ENCODE results near the gene PSMF1. TPM values are rescaled to one million over a fixed set of nuclear protein-coding genes. Genes with fewer than 3 reads are reported as not detected.

Gene PSMF1
- polyA plus RNA-seq, 1 donor from 2014 or later = 236 TPM

DNA sequence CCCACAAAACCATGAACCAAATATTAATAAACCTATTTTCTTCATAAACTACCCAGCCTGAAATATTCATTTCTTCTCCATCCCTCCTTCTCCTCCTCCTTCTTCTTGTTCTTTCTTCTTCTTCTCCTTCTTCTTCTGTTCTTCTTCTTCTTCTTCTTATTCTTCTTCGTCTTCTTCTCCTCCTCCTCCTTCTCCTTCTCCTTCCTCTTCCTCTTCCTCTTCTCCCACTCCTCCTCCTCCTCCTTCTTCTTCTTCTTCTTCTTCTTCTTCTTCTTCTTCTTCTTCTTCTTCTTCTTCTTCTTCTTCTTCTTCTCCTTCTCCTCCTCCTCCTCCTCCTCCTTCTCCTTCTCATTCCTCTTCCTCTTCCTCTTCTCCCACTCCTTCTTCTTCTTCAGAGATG lies 71.4 kb downstream of the PSMF1 start:
- H3K9ac ChIP-seq (ENCODE audit: low read length) = no peak overlapping the region
- no peaks in the 10 kb centered on the region for H3F3A ChIP-seq (ENCODE audit: insufficient read depth, low read length, poor library complexity, severe bottlenecking)
- no peaks in the 10 kb centered on the region for H3K79me2 ChIP-seq (replicated peaks; ENCODE audit: insufficient read depth, low read length)
- no peaks in the 10 kb centered on the region for H3K9me2 ChIP-seq (ENCODE audit: insufficient read depth, low read length)
- no peaks in the 10 kb centered on the region for H3K27me3 ChIP-seq (ENCODE audit: insufficient read depth, low read depth, low read length)
- H2AFZ ChIP-seq (ENCODE audit: low read depth, low read length) = no peak overlapping the region
- H3K27ac ChIP-seq (ENCODE audit: low read length) = no peak overlapping the region
- H3K4me2 ChIP-seq (ENCODE audit: low read length) = no peak overlapping the region
- no peak overlapping the region for H3K4me3 ChIP-seq (ENCODE audit: low read length)
- TF ChIP-seq EZH2 (IDR thresholded peaks at IDR 0.05; ENCODE audit: borderline replicate concordance, insufficient read depth, low read length, poor library complexity, severe bottlenecking) = no peak
- TF ChIP-seq EP300 (conservative IDR thresholded peaks at IDR 0.05; ENCODE audit: poor library complexity, severe bottlenecking) = no peak
- no peak for TF ChIP-seq REST (IDR thresholded peaks at IDR 0.05; ENCODE audit: borderline replicate concordance)
- no peak for TF ChIP-seq MXI1 (conservative IDR thresholded peaks at IDR 0.05; ENCODE audit: poor library complexity, severe bottlenecking)
- TF ChIP-seq RAD21 (conservative IDR thresholded peaks at IDR 0.05) = no peak
- TF ChIP-seq SMC3 (conservative IDR thresholded peaks at IDR 0.05; ENCODE audit: poor library complexity) = no peak
- no peak for TF ChIP-seq CTCF (IDR thresholded peaks at IDR 0.05; ENCODE audit: poor library complexity, severe bottlenecking)
- no peak for TF ChIP-seq POLR2AphosphoS5 (IDR thresholded peaks at IDR 0.05)
- no peak for TF ChIP-seq TAF1 (IDR thresholded peaks at IDR 0.05; ENCODE audit: low read depth)
- no peaks in the 10 kb centered on the region for H4K20me1 ChIP-seq (ENCODE audit: insufficient read depth)
- H3K9me3 ChIP-seq (ENCODE audit: low read length) = no peaks in the 10 kb centered on the region
- H3K36me3 ChIP-seq (ENCODE audit: insufficient read depth, low read length) = no peaks in the 10 kb centered on the region

DNA sequence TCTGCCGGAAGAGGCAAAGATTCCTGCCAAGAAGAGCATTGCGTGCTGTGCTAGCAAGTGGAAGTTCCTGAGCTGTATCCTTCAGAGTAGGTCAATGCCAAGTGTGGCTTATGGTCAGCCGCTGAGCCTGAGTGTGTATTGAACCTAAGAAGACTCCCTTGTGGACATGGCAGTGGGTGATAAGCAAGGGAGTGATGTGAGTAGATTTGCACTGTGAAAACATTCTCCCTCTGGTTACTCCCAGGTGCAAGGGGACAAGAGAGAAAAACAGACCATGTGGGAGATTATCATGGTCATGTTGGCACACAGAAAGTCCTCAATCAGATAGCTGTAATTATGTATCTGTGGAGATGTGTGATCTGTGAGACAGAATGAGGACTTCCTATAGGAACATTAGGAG lies 72.4 kb downstream of the PSMF1 start:
- Histone ChIP-seq H2AFZ (ENCODE audit: low read depth, low read length) (no peak overlapping the region), H3K4me2 (ENCODE audit: low read length) (no peak overlapping the region), H3K36me3 (ENCODE audit: insufficient read depth, low read length) (no peaks in the 10 kb centered on the region), H3K9ac (ENCODE audit: low read length) (no peak overlapping the region), H3K9me2 (ENCODE audit: insufficient read depth, low read length) (no peaks in the 10 kb centered on the region), H4K20me1 (ENCODE audit: insufficient read depth) (no peaks in the 10 kb centered on the region), H3K27ac (ENCODE audit: low read length) (no peak overlapping the region), H3F3A (ENCODE audit: insufficient read depth, low read length, poor library complexity, severe bottlenecking) (no peaks in the 10 kb centered on the region), H3K27me3 (ENCODE audit: insufficient read depth, low read depth, low read length) (no peaks in the 10 kb centered on the region), H3K9me3 (ENCODE audit: low read length) (no peaks in the 10 kb centered on the region), H3K79me2 (replicated peaks; ENCODE audit: insufficient read depth, low read length) (no peaks in the 10 kb centered on the region), H3K4me3 (ENCODE audit: low read length) (no peak overlapping the region)
- TF ChIP-seq CTCF (IDR thresholded peaks at IDR 0.05; ENCODE audit: poor library complexity, severe bottlenecking) (no peak), MXI1 (conservative IDR thresholded peaks at IDR 0.05; ENCODE audit: poor library complexity, severe bottlenecking) (no peak), REST (IDR thresholded peaks at IDR 0.05; ENCODE audit: borderline replicate concordance) (no peak), EP300 (conservative IDR thresholded peaks at IDR 0.05; ENCODE audit: poor library complexity, severe bottlenecking) (no peak), POLR2AphosphoS5 (IDR thresholded peaks at IDR 0.05) (no peak), TAF1 (IDR thresholded peaks at IDR 0.05; ENCODE audit: low read depth) (no peak), RAD21 (conservative IDR thresholded peaks at IDR 0.05) (no peak)
